Neural progenitor cell (in vitro differentiated cells): ENCODE results near the gene TRAPPC2. TPM values are rescaled to one million over a fixed set of nuclear protein-coding genes. Genes with fewer than 3 reads are reported as not detected.

ENCODE experiments used
- DNase-seq: peaks from one replicate; pipeline ENCODE4 v3.0.0-alpha.2; 2016; ENCODE audit warnings: low spot score
- H2AFZ ChIP-seq: fragments of 200-600 bp; sonication (generic); replicated peaks from 2 replicates; pipeline ENCODE4 v1.6.1; 2016; ENCODE audit warnings: antibody characterized with exemption
- H3F3A ChIP-seq: fragments of 200-600 bp; sonication (generic); 2 replicates; pipeline ENCODE4 v1.6.1; 2016; ENCODE audit warnings: antibody characterized with exemption, low read depth
- H3K27ac ChIP-seq: fragments of 200-600 bp; sonication (generic); 2 replicates; pipeline ENCODE4 v1.5.1; 2016; ENCODE audit warnings: mild to moderate bottlenecking
- H3K27me3 ChIP-seq: fragments of 200-600 bp; sonication (generic); 2 replicates; pipeline ENCODE4 v1.6.1; 2016; ENCODE audit warnings: mild to moderate bottlenecking, moderate library complexity
- H3K36me3 ChIP-seq: fragments of 200-600 bp; sonication (generic); 2 replicates; pipeline ENCODE4 v1.5.1; 2016
- H3K4me1 ChIP-seq: fragments of 200-600 bp; sonication (generic); 2 replicates; pipeline ENCODE4 v1.6.1; 2016; ENCODE audit warnings: mixed run types
- H3K4me2 ChIP-seq: fragments of 200-600 bp; sonication (generic); 2 replicates; pipeline ENCODE4 v1.6.1; 2016
- H3K4me3 ChIP-seq: fragments of 200-600 bp; sonication (generic); 2 replicates; pipeline ENCODE4 v1.5.1; 2016
- H3K79me2 ChIP-seq: fragments of 200-600 bp; sonication (generic); 2 replicates; pipeline ENCODE4 v1.6.1; 2016; ENCODE audit warnings: low read depth
- H3K9ac ChIP-seq: fragments of 200-600 bp; sonication (generic); 2 replicates; pipeline ENCODE4 v1.6.1; 2016
- H3K9me3 ChIP-seq: fragments of 200-600 bp; sonication (generic); 2 replicates; pipeline ENCODE4 v1.5.1; 2016; ENCODE audit warnings: low read depth
- H4K20me1 ChIP-seq: fragments of 200-600 bp; sonication (generic); 2 replicates; pipeline ENCODE4 v1.6.1; 2016; ENCODE audit warnings: low read depth
- H3K27ac Mint-ChIP-seq: 3 replicates; pipeline ENCODE4 v1.8.0; 2021; ENCODE audit warnings: mixed read lengths
- H3K27me3 Mint-ChIP-seq: 2 replicates; pipeline ENCODE4 v1.8.0; 2022; ENCODE audit warnings: low read depth, mild to moderate bottlenecking, inconsistent platforms, moderate library complexity, mixed read lengths; ENCODE audit not compliant: insufficient read depth
- H3K36me3 Mint-ChIP-seq: 3 replicates; pipeline ENCODE4 v1.8.0; 2021; ENCODE audit warnings: mixed read lengths
- H3K4me1 Mint-ChIP-seq: 3 replicates; pipeline ENCODE4 v1.8.0; 2021; ENCODE audit warnings: mixed read lengths
- H3K4me3 Mint-ChIP-seq: 3 replicates; pipeline ENCODE4 v1.8.0; 2021; ENCODE audit warnings: mild to moderate bottlenecking, moderate library complexity, mixed read lengths
- H3K9me3 Mint-ChIP-seq: 3 replicates; pipeline ENCODE4 v1.8.0; 2020; ENCODE audit warnings: mixed read lengths
- CTCF ChIP-seq: fragments of 200-600 bp; sonication (generic); IDR thresholded peaks from 2 replicates; pipeline ENCODE4 v1.5.1; 2017; ENCODE audit warnings: antibody characterized with exemption, mild to moderate bottlenecking
- EZH2 ChIP-seq: fragments of 200-600 bp; sonication (generic); IDR thresholded peaks from 2 replicates; pipeline ENCODE4 v1.6.1; 2017; ENCODE audit warnings: antibody characterized with exemption, mild to moderate bottlenecking, moderate library complexity
- EZH2phosphoT487 ChIP-seq: fragments of 200-600 bp; sonication (generic); IDR thresholded peaks from 2 replicates; pipeline ENCODE4 v1.6.1; 2017; ENCODE audit warnings: antibody characterized with exemption
- total RNA-seq: library from RNA; depleted of rRNA; stranded (reverse); fragments of >200 nt; gene quantifications from 2 replicates; pipeline ENCODE4 v1.2.3, GENCODE V29; 2015; ENCODE audit warnings: low replicate concordance

TRAPPC2 gene
- total RNA-seq, 1 donor from 2014 or later = 31.6 TPM

GRCh38 chrX:13776387-13776786, 42.0 kb upstream of the TRAPPC2 start:
- no peak overlapping the region for H3K4me2 ChIP-seq
- no peaks in the 10 kb centered on the region for H4K20me1 ChIP-seq
- no peak for DNase-seq
- H3K9ac ChIP-seq = no peak overlapping the region
- H3K27me3 ChIP-seq = no peaks in the 10 kb centered on the region
- no peaks in the 10 kb centered on the region for H3K9me3 Mint-ChIP-seq
- H3K27me3 Mint-ChIP-seq = no peaks in the 10 kb centered on the region
- no peak overlapping the region for H3K4me3 Mint-ChIP-seq
- no peaks in the 10 kb centered on the region for H3K9me3 ChIP-seq
- no peak overlapping the region for H3K27ac ChIP-seq
- no peak overlapping the region for H2AFZ ChIP-seq
- H3K4me3 ChIP-seq = no peak overlapping the region
- no peaks in the 10 kb centered on the region for H3K79me2 ChIP-seq
- H3K36me3 Mint-ChIP-seq = peaks cover 18% of the 10 kb centered on the region
- H3K36me3 ChIP-seq = no peaks in the 10 kb centered on the region
- no peaks in the 10 kb centered on the region for H3K4me1 ChIP-seq
- TF ChIP-seq EZH2 (no peak), EZH2phosphoT487 (no peak), CTCF (no peak)
- H3K4me1 Mint-ChIP-seq = peaks cover 3% of the 10 kb centered on the region
- H3K27ac Mint-ChIP-seq = no peak overlapping the region
- no peaks in the 10 kb centered on the region for H3F3A ChIP-seq

GRCh38 chrX:13775837-13776236, 41.4 kb upstream of the TRAPPC2 start:
- Mint-ChIP-seq H3K4me3 (no peak overlapping the region), H3K36me3 (peaks cover 15% of the 10 kb centered on the region), H3K27ac (no peak overlapping the region), H3K9me3 (no peaks in the 10 kb centered on the region), H3K27me3 (no peaks in the 10 kb centered on the region), H3K4me1 (no peaks in the 10 kb centered on the region)
- no peak overlapping the region for H3K27ac ChIP-seq
- H3K36me3 ChIP-seq = no peaks in the 10 kb centered on the region
- H3K79me2 ChIP-seq = no peaks in the 10 kb centered on the region
- H3K9me3 ChIP-seq = no peaks in the 10 kb centered on the region
- no peak for DNase-seq
- no peak overlapping the region for H3K4me3 ChIP-seq
- H3K27me3 ChIP-seq = no peaks in the 10 kb centered on the region
- no peak overlapping the region for H2AFZ ChIP-seq
- TF ChIP-seq CTCF (no peak), EZH2phosphoT487 (no peak), EZH2 (no peak)
- H3F3A ChIP-seq = no peaks in the 10 kb centered on the region
- H3K4me2 ChIP-seq = no peak overlapping the region
- no peaks in the 10 kb centered on the region for H3K4me1 ChIP-seq
- H4K20me1 ChIP-seq = no peaks in the 10 kb centered on the region
- H3K9ac ChIP-seq = no peak overlapping the region

GRCh38 chrX:13774696-13775095, 40.3 kb upstream of the TRAPPC2 start:
- no peaks in the 10 kb centered on the region for H3K9me3 ChIP-seq
- Mint-ChIP-seq H3K27ac (no peak overlapping the region), H3K27me3 (no peaks in the 10 kb centered on the region), H3K36me3 (peaks cover 17% of the 10 kb centered on the region), H3K9me3 (no peaks in the 10 kb centered on the region), H3K4me1 (peaks cover 3% of the 10 kb centered on the region), H3K4me3 (no peak overlapping the region)
- no peaks in the 10 kb centered on the region for H3F3A ChIP-seq
- no peaks in the 10 kb centered on the region for H3K79me2 ChIP-seq
- H4K20me1 ChIP-seq = no peaks in the 10 kb centered on the region
- peaks cover 6% of the 10 kb centered on the region for H3K36me3 ChIP-seq
- H3K4me1 ChIP-seq = no peaks in the 10 kb centered on the region
- H3K27me3 ChIP-seq = no peaks in the 10 kb centered on the region
- H3K4me3 ChIP-seq = no peak overlapping the region
- no peak overlapping the region for H3K9ac ChIP-seq
- TF ChIP-seq EZH2phosphoT487 (no peak), EZH2 (no peak), CTCF (no peak)
- no peak overlapping the region for H2AFZ ChIP-seq
- no peak overlapping the region for H3K27ac ChIP-seq
- H3K4me2 ChIP-seq = no peak overlapping the region
- no peak for DNase-seq
